KOPT-K1 (cell line): ENCODE results near the gene MAN2B1.
"Not testable (repeated sequence)": the region's sequence is repeated elsewhere in the genome, so short reads cannot be mapped to it uniquely, and the experiment has no call there.

Experiments used
- H3K27ac ChIP-seq: fragments of 200-600 bp; sonication (generic); 2 replicates; pipeline ENCODE4 v1.5.1; 2016; ENCODE audit warnings: antibody characterized with exemption, mild to moderate bottlenecking, low read depth, low read length; ENCODE audit not compliant: poor library complexity, severe bottlenecking
- H3K36me3 ChIP-seq: fragments of 200-600 bp; sonication (generic); 2 replicates; pipeline ENCODE4 v1.5.1; 2017; ENCODE audit warnings: antibody characterized with exemption, mild to moderate bottlenecking, low read length, moderate library complexity; ENCODE audit not compliant: insufficient read depth
- H3K9me3 ChIP-seq: fragments of 200-600 bp; sonication (generic); 2 replicates; pipeline ENCODE4 v1.5.1; 2017; ENCODE audit warnings: antibody characterized with exemption, low read length, mild to moderate bottlenecking; ENCODE audit not compliant: insufficient read depth, poor library complexity, severe bottlenecking

MAN2B1 gene

DNA sequence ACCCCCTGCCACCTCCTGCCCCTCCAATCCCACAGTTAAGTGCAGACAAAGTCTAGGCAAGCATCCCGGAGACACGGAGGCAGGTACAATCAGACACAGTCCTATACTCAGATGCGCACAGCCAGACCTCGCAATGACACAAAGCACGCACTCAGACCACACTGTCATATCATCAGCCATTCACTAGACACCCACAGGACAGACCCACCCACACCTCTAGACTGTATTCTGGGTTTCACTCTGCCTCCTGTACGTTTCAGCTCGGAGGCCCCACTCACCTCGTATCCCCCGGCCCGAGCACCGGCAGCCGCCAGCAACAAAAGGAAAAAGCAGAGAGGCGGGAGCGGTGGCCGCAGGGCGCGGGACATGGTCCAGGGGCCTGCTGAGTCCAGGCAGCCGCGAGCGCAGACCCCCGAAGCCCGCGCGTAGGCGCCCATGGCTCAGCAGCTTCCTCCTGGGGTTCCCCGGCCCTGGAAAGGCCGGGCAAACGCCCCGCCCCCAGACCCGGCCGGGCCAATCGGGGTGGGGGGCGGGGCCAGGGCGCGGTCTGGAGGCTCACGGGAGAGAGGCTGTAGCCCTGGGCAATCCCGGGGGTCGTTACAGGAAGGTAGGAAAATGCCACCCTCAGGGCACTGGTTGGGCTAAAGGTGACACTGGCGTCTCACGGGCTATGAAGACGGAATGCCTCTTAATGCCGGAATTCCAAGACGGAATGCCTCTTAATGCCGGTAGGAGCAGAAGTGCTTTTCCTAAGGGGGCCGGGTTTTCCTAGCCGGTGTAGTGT, at the start of gene MAN2B1, which contains the start of gene WDR83:
Gene MAN2B1 (minus strand): TSS at position 478 of the 784 bp plus-strand sequence. CDS start 41 bp downstream, at position 437.
Gene WDR83 (plus strand): TSS at position 543 of the 784 bp plus-strand sequence. CDS start 2,984 bp downstream, outside the sequence.
- H3K27ac ChIP-seq, result peak within 1 kb of the TSS; percentile 60

DNA sequence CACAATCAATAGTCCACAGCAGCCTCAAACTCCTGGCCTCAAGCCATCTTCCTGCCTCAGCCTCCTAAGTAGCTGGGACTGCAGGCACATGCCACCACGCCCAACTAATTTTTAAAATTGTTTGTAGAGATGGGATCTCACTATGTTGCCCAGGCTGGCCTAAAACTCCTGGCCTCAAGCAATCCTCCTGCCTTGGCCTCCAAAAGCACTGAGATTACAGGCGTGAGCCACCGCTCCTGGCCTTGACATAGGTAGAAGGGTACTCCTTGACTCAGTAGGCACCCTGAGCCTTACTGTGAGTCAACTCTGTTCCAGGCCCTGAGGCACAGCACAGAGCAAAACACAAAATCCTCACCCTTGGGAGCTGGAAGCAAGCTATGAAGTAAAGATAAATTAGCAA, 49.4 kb upstream of the MAN2B1 start:
- Histone ChIP-seq H3K36me3 (peaks cover 93% of the 10 kb centered on the region), H3K27ac (no peak overlapping the region), H3K9me3 (no peaks in the 10 kb centered on the region)

More for the DNA sequence above, at the start of gene MAN2B1, which contains the start of gene WDR83:
- peaks cover 40% of the 10 kb centered on the region for H3K36me3 ChIP-seq
- H3K9me3 ChIP-seq, result no peaks in the 10 kb centered on the region

GRCh38 chr19:12715102-12715501, 48.6 kb upstream of the MAN2B1 start:
- Histone ChIP-seq H3K9me3 (no peaks in the 10 kb centered on the region), H3K27ac (no peak overlapping the region), H3K36me3 (peaks cover 95% of the 10 kb centered on the region)

DNA sequence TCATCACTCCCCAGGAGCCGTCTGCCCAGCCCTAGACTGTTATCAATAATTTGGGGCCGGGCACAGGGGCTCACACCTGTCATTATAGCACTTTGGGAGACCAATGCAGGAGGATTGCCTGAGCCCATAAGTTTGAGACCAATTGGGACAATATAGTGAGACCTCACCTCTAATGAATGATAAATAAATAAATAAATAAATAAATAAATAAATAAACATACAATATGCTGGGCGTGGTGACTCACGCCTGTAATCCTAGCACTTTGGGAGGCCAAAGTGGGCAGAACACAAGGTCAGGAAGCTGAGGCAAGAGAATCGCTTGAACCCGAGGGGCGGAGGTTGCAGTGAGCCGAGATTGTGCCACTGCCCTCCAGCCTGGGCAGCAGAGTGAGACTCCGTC, 46.8 kb upstream of the MAN2B1 start:
- peaks cover 97% of the 10 kb centered on the region for H3K36me3 ChIP-seq
- not testable (repeated sequence) for H3K27ac ChIP-seq

GRCh38 chr19:12712077-12712476, 45.5 kb upstream of the MAN2B1 start:
- peaks cover 97% of the 10 kb centered on the region for H3K36me3 ChIP-seq
- not testable (repeated sequence) for H3K9me3 ChIP-seq

More for the DNA sequence above, 46.8 kb upstream of the MAN2B1 start:
- not testable (repeated sequence) for H3K9me3 ChIP-seq

DNA sequence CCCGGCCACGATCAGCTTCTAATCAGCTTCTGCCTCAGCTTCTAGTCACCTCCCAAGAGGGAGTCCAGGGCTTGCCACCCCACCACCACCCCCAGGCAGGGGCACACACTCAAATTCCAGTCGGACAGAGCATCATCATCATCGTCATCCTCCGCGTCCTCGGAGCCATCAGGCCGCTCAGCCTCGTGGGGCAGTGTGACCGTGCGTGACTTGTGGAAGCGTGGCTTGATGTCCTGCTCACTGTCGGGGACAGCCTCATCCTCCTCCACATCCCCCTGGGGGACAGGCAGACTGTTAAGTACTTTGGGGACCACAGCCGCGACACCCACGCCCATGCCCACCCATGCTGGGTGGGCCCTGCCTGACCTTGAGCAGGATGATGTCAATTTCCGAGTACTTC, 44.6 kb upstream of the MAN2B1 start:
- H3K36me3 ChIP-seq, result peaks cover 97% of the 10 kb centered on the region
- H3K9me3 ChIP-seq, result no peaks in the 10 kb centered on the region
- H3K27ac ChIP-seq, result no peak overlapping the region

More at GRCh38 chr19:12712077-12712476, 45.5 kb upstream of the MAN2B1 start:
- not testable (repeated sequence) for H3K27ac ChIP-seq

DNA sequence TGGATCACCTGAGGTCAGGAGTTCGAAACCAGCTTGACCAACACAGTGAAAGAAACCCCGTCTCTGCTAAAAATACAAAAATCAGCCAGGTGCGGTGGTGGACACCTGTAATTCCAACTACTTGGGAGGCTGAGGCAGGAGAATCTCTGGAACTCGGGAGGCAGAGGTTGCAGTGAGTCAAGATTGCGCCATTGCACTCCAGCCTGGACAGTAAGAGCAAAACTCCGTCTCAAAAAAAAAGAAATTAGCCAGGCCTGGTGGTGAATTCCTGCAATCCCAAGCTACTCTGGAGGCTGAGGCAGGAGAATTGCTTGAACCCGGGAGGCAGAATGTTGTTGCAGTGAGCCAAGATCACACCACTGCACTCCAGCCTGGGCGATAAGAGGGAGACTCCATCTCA, 42.1 kb upstream of the MAN2B1 start:
- Histone ChIP-seq H3K27ac (no peak overlapping the region), H3K9me3 (no peaks in the 10 kb centered on the region), H3K36me3 (peaks cover 97% of the 10 kb centered on the region)

GRCh38 chr19:12706332-12706718, 39.8 kb upstream of the MAN2B1 start:
- Histone ChIP-seq H3K36me3 (peaks cover 100% of the 10 kb centered on the region), H3K9me3 (no peaks in the 10 kb centered on the region)

DNA sequence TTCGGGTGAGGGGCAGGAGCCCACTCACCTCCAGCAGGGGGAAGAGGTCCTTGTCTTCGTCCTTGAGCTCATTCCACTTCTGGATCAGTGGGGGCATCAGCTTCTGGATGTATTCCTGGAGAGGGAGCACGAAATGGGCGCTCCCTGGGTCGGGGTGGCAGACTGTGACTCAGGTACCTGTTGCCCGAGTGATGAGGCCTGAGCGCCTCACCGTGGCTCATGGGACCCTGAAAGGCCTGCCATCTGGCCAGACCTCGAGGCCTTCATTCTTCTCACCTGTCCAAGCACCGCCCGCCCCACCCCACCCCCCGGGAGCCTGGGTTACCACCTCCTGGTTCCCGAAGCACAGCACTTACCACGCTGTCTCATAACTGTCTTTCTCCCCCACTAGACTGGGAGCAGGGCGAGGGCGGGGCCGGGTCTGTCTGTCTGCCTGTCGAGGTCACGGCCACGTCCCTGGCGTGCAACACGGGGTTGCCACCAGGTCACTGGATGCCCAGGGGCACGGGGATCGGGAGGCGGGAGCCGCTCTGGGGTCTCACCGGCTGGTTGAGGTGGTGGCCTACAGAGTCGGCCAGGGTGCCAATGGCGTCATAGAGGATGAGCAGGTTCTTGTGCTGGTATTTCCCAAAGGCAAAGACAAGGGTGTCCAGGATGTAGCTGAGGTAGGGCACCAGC, 39.3 kb upstream of the MAN2B1 start:
- H3K27ac ChIP-seq, result no peak overlapping the region
- H3K36me3 ChIP-seq, result peaks cover 100% of the 10 kb centered on the region
- no peaks in the 10 kb centered on the region for H3K9me3 ChIP-seq

More at GRCh38 chr19:12706332-12706718, 39.8 kb upstream of the MAN2B1 start:
- H3K27ac ChIP-seq, result no peak overlapping the region

GRCh38 chr19:12705169-12705568, 38.6 kb upstream of the MAN2B1 start:
- Histone ChIP-seq H3K27ac (no peak overlapping the region), H3K9me3 (no peaks in the 10 kb centered on the region), H3K36me3 (peaks cover 99% of the 10 kb centered on the region)

GRCh38 chr19:12703046-12703445, 36.5 kb upstream of the MAN2B1 start:
- Histone ChIP-seq H3K27ac (no peak overlapping the region), H3K36me3 (peaks cover 99% of the 10 kb centered on the region), H3K9me3 (no peaks in the 10 kb centered on the region)

DNA sequence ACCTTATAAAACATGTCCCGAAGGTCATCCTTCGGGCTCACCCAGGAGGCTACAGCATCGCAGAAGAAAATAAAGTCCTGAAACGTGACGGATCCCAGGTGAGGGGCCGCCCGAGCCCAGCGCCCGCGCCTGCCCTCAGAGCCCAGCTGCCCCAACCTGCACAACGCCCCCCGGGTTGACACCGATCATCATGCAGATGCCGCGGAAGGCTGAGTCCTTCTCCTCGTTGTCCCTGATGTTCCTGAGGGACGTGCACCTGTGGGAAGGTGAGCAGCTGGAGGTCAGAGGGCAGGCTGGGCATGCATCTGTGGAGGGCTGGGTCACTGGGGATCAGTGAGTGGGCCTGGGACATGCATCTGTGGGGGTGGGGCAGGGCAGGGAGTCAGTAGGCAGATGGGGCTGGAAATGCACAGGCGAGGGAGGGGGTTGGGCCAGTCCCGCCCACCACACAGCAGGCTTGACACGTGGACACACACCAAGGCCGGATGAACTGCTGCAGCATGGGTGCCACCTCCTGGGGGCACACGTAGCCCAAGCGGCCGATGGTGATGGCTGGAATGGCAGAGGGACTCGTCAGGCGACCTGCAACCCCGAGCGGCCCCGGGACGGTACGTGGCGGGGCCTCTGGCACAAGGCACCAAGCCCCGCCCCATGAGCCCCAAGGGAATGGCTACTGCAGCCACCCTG, 35.2 kb upstream of the MAN2B1 start:
- Histone ChIP-seq H3K36me3 (peaks cover 89% of the 10 kb centered on the region), H3K27ac (no peak overlapping the region), H3K9me3 (no peaks in the 10 kb centered on the region)

DNA sequence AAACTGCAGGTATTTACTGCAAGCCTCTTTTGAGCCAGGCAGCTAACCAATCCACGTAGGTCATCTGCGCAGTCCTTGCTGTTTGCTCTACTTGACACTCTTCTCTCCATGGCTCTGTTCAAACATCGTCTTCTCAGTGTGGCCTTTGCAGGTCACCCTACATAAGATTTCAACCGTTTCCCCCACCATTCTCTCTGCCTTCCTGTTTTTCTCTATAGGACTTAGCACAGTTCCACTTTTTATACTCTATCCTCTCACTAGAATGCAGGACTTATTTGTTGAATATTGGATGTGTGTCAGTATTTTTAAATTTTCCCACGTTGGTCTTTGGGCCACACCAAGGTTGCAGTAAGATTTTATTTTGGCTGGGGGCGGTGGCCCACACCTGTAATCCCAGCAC, 31.6 kb upstream of the MAN2B1 start:
- Histone ChIP-seq H3K9me3 (no peaks in the 10 kb centered on the region), H3K27ac (no peak overlapping the region), H3K36me3 (peaks cover 53% of the 10 kb centered on the region)

- Histone ChIP-seq H3K27ac (peak overlapping the region; percentile 68), H3K36me3 (peaks cover 46% of the 10 kb centered on the region)
- not testable (repeated sequence) for H3K9me3 ChIP-seq
Observed at GRCh38 chr19:12697425-12697824, 30.9 kb upstream of the MAN2B1 start.
